T1000 (cell line): ENCODE data around the gene PAK1.

Experiments
- DNase-seq: peaks from one replicate; lab custom pipeline; 2025; ENCODE audit warnings: mixed read lengths; lab: John Stamatoyannopoulos, UW

PAK1 gene

GRCh38 chr11:77474684-77475060 lies 778 bp upstream of the PAK1 start:
- DNase-seq: no peak

- no peak for DNase-seq
Observed at GRCh38 chr11:77472991-77473800, 698 bp downstream of the PAK1 start.

- no peak for DNase-seq
Observed at GRCh38 chr11:77471558-77472193, 2.2 kb downstream of the PAK1 start.

- DNase-seq: no peak
Observed at GRCh38 chr11:77470971-77471370, 2.9 kb downstream of the PAK1 start.

GRCh38 chr11:77470504-77470903 lies 3.4 kb downstream of the PAK1 start:
- DNase-seq: no peak

- no peak for DNase-seq
Observed at GRCh38 chr11:77468527-77468926, 5.4 kb downstream of the PAK1 start.

GRCh38 chr11:77467993-77468392 lies 5.9 kb downstream of the PAK1 start:
- no peak for DNase-seq

- DNase-seq: no peak
Observed at GRCh38 chr11:77467233-77467632, 6.7 kb downstream of the PAK1 start.

- no peak for DNase-seq
Observed at GRCh38 chr11:77457340-77457739, 16.6 kb downstream of the PAK1 start.

GRCh38 chr11:77455740-77456139 lies 18.2 kb downstream of the PAK1 start:
- no peak for DNase-seq

- no peak for DNase-seq
Observed at GRCh38 chr11:77454867-77455655, 18.8 kb downstream of the PAK1 start.

- DNase-seq: no peak
Observed at GRCh38 chr11:77450227-77450626, 23.7 kb downstream of the PAK1 start.

GRCh38 chr11:77449784-77450183 lies 24.1 kb downstream of the PAK1 start:
- no peak for DNase-seq

GRCh38 chr11:77449060-77449521 lies 24.8 kb downstream of the PAK1 start:
- no peak for DNase-seq

GRCh38 chr11:77448269-77448668 lies 25.6 kb downstream of the PAK1 start:
- no peak for DNase-seq

GRCh38 chr11:77446911-77447629 lies 26.8 kb downstream of the PAK1 start:
- DNase-seq: no peak

GRCh38 chr11:77444261-77444660 lies 29.6 kb downstream of the PAK1 start:
- no peak for DNase-seq

GRCh38 chr11:77442394-77443053 lies 31.4 kb downstream of the PAK1 start:
- no peak for DNase-seq

GRCh38 chr11:77441426-77441825 lies 32.5 kb downstream of the PAK1 start:
- DNase-seq: no peak

- no peak for DNase-seq
Observed at GRCh38 chr11:77440678-77441077, 33.2 kb downstream of the PAK1 start.

GRCh38 chr11:77438487-77438886 lies 35.4 kb downstream of the PAK1 start:
- no peak for DNase-seq

- no peak for DNase-seq
Observed at GRCh38 chr11:77436969-77437368, 36.9 kb downstream of the PAK1 start.
